Measurements from ENCODE around the gene TES. TPM values are rescaled to one million over a fixed set of nuclear protein-coding genes. Genes with fewer than 3 reads are reported as not detected.

Gene TES
- total RNA-seq, 1 experiment from 2014 or later = 207 TPM

GRCh38 chr7:116162992-116163391 is 47.3 kb upstream of the TES start:
- Histone ChIP-seq H3K4me1 (peaks cover 24% of the 10 kb centered on the region), H3K4me3 (ENCODE audit: low read depth, low read length) (no peak overlapping the region), H3K27me3 (replicated peaks; ENCODE audit: control insufficient read depth, insufficient read depth, low read length) (no peaks in the 10 kb centered on the region), H3K36me3 (ENCODE audit: control insufficient read depth, insufficient read depth, low read length) (no peaks in the 10 kb centered on the region), H3K9me3 (no peaks in the 10 kb centered on the region)
- H3K27me3 Mint-ChIP-seq (ENCODE audit: insufficient read depth, unreplicated experiment) = no peaks in the 10 kb centered on the region
- DNase-seq = no peak
- no peak overlapping the region for H3K4me3 Mint-ChIP-seq (ENCODE audit: unreplicated experiment)
- no peaks in the 10 kb centered on the region for H3K9me3 Mint-ChIP-seq (ENCODE audit: unreplicated experiment)
- peak overlapping the region; percentile 88 for H3K27ac Mint-ChIP-seq (ENCODE audit: unreplicated experiment)
- BruUV-seq (replicated peaks) = no TSS peak
- TF ChIP-seq, protein P1, sequence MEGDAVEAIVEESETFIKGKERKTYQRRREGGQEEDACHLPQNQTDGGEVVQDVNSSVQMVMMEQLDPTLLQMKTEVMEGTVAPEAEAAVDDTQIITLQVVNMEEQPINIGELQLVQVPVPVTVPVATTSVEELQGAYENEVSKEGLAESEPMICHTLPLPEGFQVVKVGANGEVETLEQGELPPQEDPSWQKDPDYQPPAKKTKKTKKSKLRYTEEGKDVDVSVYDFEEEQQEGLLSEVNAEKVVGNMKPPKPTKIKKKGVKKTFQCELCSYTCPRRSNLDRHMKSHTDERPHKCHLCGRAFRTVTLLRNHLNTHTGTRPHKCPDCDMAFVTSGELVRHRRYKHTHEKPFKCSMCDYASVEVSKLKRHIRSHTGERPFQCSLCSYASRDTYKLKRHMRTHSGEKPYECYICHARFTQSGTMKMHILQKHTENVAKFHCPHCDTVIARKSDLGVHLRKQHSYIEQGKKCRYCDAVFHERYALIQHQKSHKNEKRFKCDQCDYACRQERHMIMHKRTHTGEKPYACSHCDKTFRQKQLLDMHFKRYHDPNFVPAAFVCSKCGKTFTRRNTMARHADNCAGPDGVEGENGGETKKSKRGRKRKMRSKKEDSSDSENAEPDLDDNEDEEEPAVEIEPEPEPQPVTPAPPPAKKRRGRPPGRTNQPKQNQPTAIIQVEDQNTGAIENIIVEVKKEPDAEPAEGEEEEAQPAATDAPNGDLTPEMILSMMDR (IDR thresholded peaks at IDR 0.05; ENCODE audit: insufficient read depth in 1 of 2, low read depth in 1 of 2, low read length in 1 of 2, severe bottlenecking in 1 of 2, unreplicated experiment in 1 of 2) = peak in 1 of 2 experiments; percentile 37
- no peaks in the 10 kb centered on the region for H3K36me3 Mint-ChIP-seq (ENCODE audit: insufficient read depth, unreplicated experiment)
- intact Hi-C loops (cut with micrococcal nuclease; ENCODE audit: unreplicated experiment) = no loop called here
- CTCF ChIA-PET = interaction anchor here (1.6 kb wide), 1 partner anchor 17 kb away, joined by 3 read pairs; no protein-coding TSS in a partner anchor
- peaks cover 29% of the 10 kb centered on the region for H3K4me1 Mint-ChIP-seq (ENCODE audit: low read depth, unreplicated experiment)
- POLR2A ChIA-PET = no interaction called here

DNA sequence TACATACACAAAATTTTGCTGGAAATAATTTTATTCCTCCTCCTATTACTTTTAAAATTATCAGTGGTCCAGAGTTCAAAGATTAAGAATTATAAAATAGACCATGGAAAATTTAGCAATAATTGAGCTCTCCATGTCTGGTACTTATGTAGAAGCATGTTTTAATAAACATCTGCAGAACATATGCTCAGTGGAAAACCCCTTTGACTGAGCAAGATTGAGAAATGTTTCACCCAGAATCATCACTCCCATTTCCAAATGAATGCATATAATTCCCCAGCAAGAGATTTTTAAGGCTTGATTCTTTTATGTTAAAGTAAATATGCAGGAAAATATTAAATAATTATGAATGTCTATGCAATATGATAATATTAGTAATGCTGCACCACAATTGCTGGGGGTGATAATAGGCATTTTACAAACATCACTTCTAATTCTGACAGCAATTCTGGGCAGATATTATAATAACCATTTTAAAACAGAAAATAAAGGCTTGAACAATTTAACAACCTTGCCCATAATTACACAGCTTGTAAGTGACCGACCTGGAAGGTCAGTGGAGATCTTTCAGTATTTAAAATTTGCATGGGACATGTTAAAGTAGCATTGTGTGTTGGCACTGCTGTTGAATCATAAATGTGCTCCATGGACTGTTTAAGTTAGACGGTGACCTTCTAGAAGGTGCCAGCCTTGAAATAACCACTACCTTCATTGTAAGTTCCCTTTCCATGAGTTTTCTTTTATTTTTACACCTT is 45.6 kb upstream of the TES start:
- POLR2A ChIA-PET = no interaction called here
- no peak for DNase-seq
- no TSS peak for BruUV-seq (replicated peaks)
- no peaks in the 10 kb centered on the region for H3K9me3 ChIP-seq
- CTCF ChIA-PET = no interaction called here
- H3K27me3 ChIP-seq (replicated peaks; ENCODE audit: control insufficient read depth, insufficient read depth, low read length) = no peaks in the 10 kb centered on the region
- no peak overlapping the region for H3K4me3 ChIP-seq (ENCODE audit: low read depth, low read length)
- H3K36me3 ChIP-seq (ENCODE audit: control insufficient read depth, insufficient read depth, low read length) = no peaks in the 10 kb centered on the region
- peaks cover 41% of the 10 kb centered on the region for H3K4me1 ChIP-seq
- peaks cover 41% of the 10 kb centered on the region for H3K4me1 Mint-ChIP-seq (ENCODE audit: low read depth, unreplicated experiment)
- H3K4me3 Mint-ChIP-seq (ENCODE audit: unreplicated experiment) = no peak overlapping the region
- TF ChIP-seq, protein P1 (IDR thresholded peaks at IDR 0.05; ENCODE audit: insufficient read depth in 1 of 2, low read depth in 1 of 2, low read length in 1 of 2, severe bottlenecking in 1 of 2, unreplicated experiment in 1 of 2) = no peak
- H3K9me3 Mint-ChIP-seq (ENCODE audit: unreplicated experiment) = no peaks in the 10 kb centered on the region
- no peaks in the 10 kb centered on the region for H3K27me3 Mint-ChIP-seq (ENCODE audit: insufficient read depth, unreplicated experiment)
- H3K36me3 Mint-ChIP-seq (ENCODE audit: insufficient read depth, unreplicated experiment) = no peaks in the 10 kb centered on the region
- intact Hi-C loops (cut with micrococcal nuclease; ENCODE audit: unreplicated experiment) = loop anchor here (5.0 kb wide), 1 partner anchor 508 kb away; the partner anchor contains the start of gene MET
- no peak overlapping the region for H3K27ac Mint-ChIP-seq (ENCODE audit: unreplicated experiment)

GRCh38 chr7:116165717-116166116 is 44.6 kb upstream of the TES start:
- H3K36me3 ChIP-seq (ENCODE audit: control insufficient read depth, insufficient read depth, low read length) = no peaks in the 10 kb centered on the region
- Mint-ChIP-seq H3K27ac (ENCODE audit: unreplicated experiment) (no peak overlapping the region), H3K9me3 (ENCODE audit: unreplicated experiment) (no peaks in the 10 kb centered on the region), H3K4me3 (ENCODE audit: unreplicated experiment) (no peak overlapping the region), H3K36me3 (ENCODE audit: insufficient read depth, unreplicated experiment) (no peaks in the 10 kb centered on the region), H3K4me1 (ENCODE audit: low read depth, unreplicated experiment) (peaks cover 43% of the 10 kb centered on the region), H3K27me3 (ENCODE audit: insufficient read depth, unreplicated experiment) (no peaks in the 10 kb centered on the region)
- H3K9me3 ChIP-seq = no peaks in the 10 kb centered on the region
- no peak for DNase-seq
- no TSS peak for BruUV-seq (replicated peaks)
- H3K4me3 ChIP-seq (ENCODE audit: low read depth, low read length) = no peak overlapping the region
- peaks cover 48% of the 10 kb centered on the region for H3K4me1 ChIP-seq
- TF ChIP-seq, protein P1 (IDR thresholded peaks at IDR 0.05; ENCODE audit: insufficient read depth in 1 of 2, low read depth in 1 of 2, low read length in 1 of 2, severe bottlenecking in 1 of 2, unreplicated experiment in 1 of 2) = no peak
- POLR2A ChIA-PET = no interaction called here
- H3K27me3 ChIP-seq (replicated peaks; ENCODE audit: control insufficient read depth, insufficient read depth, low read length) = no peaks in the 10 kb centered on the region
- intact Hi-C loops (cut with micrococcal nuclease; ENCODE audit: unreplicated experiment) = loop anchor here (5.0 kb wide), 1 partner anchor 507 kb away; the partner anchor contains the start of gene MET
- CTCF ChIA-PET = no interaction called here
